Muscle of arm (tissue), 12 donors: ENCODE results near the gene HLTF. TPM values are rescaled to one million over a fixed set of nuclear protein-coding genes. Genes with fewer than 3 reads are reported as not detected.
"Not testable (repeated sequence)": the region's sequence is repeated elsewhere in the genome, so short reads cannot be mapped to it uniquely, and the experiment has no call there.

Source experiments
- DNase-seq: peaks from one replicate; pipeline ENCODE4 v3.0.0-alpha.2; 2013
- polyA plus RNA-seq, 12 donors: library from polyadenylated mRNA; unstranded; fragments of 120-200 nt; gene quantifications; one replicate each; pipeline ENCODE4 v1.2.1, GENCODE V29; 2013; ENCODE audit not compliant: insufficient read length in 12 of 12

Gene HLTF
- polyA plus RNA-seq, 12 donors, result 15.2 to 32.1 (median 21.3) TPM; not detected in 1

DNA sequence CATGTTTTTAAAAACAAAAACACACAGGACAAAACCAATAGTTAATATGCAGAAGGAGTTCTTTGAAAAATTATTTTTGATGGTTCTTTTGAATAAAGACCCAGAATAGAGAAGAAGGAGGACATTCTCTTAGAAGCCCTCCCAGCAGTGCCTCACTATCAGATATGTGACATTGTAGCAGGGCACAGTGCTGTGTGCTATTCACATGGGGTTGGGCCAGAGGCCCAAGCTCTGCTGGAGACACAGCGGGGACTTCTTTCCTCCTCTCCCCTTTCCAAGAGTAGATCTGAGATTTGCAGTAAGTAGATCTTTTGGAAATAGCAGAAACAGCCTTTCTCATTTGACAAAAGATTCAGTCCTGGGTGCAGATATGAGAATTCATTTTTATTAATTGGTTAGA, 88.7 kb downstream of the HLTF start:
- DNase-seq, result no peak

GRCh38 chr3:148992635-148993255, 93.6 kb downstream of the HLTF start:
- no peak for DNase-seq

- DNase-seq, result no peak
Observed at GRCh38 chr3:148992027-148992634, 94.2 kb downstream of the HLTF start.

DNA sequence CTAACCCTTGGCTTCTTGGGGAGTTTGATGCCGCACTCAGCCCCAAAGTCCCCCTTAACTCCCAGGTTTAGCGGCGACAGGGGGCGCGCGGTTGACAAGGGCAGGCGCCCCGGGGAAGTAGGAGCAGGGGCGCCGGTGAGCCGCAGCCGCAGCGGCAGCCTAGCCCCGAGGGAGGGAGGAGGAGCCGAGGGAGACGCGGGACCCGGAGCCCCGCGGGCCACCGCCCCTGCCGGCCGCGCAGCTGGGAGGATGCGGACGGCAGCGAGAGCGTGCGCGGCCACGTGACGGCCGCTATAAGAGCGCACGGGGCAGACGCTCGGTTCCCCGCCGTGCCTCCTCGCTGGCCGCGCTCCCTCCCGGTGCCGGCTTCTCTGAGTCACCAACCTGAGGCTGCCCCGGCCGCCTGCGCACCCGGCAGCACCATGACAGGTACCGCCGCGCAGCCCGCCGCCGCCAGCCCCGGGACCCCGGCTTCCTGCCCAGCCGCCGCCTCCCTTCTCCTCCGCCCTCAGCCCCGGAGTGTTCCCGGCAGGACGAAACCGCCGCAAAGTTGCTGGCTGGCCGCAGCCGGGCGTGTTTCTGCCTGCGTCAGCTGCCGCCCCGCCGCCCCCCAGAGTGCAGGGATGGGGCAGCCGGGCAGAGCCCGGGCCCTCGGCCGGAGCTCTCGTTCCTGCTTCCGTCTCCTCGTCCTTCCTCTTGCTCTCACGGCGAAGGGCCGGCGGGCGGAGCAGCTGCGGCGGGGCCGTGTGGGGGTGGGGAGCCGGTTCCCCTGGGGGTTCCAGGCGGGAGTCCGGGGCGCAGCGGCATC, 94.9 kb downstream of the HLTF start, which contains the start of gene GYG1:
TSS of gene GYG1 (plus strand) at position 322 of the 808 bp plus-strand sequence. CDS start at position 423, 101 bp downstream.
- peak; percentile 61 for DNase-seq

DNA sequence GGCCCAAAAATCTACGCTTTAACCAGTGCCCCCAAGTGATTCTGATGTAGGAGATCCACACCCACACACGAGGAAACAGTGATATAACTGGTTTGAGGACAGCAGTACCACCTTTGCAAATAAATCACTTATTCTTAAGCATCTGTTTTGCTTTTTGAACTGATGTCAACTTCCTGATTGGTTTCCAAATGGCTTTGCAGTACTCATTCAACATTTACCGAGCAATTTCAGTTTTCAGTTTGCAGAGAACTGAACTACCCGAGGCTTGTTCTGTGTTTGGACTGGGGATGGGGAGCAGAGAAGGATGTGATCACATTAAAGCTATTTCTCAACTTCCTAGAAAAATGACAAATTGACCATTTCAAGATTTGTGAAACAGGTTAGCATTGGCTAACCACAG, 96.1 kb downstream of the HLTF start:
- DNase-seq, result no peak

GRCh38 chr3:148987551-148987950, 98.8 kb downstream of the HLTF start:
- DNase-seq, result not testable (repeated sequence)

DNA sequence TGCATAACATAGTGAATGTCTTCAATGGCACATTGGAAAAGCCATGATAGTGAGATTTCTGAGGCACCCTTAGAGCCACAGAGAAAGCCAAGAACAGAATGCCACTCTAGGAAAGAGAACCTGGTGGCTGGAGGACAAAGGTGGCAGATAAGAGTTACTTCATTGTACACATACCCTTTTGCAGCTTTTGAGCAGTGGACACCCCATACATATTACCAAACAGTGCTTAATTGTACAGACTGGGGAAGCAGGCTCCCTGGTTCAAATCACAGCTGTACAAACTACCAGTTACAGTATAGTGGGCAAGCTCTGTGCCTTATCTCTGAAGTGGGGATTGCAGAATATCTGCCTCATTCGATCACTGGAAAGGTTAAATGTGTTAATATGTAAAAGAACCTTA, 105.1 kb downstream of the HLTF start:
- no peak for DNase-seq

Other genes starting within 250 kb of the HLTF start
- 1 to 10 TPM in 9 of 12 donors, under 1 TPM in 1, not detected in 2; 0.90 to 8.5 (median 2.1) TPM for gene CPA3, start 221.2 kb downstream of the HLTF start, polyA plus RNA-seq
- 100 to 1,000 TPM in 1 of 12 donors, 10 to 100 TPM in 10, not detected in 1; 34.6 to 128 (median 78.5) TPM for gene GYG1, start 95.0 kb downstream of the HLTF start, polyA plus RNA-seq
- gene HPS3, start 43.1 kb upstream of the HLTF start, polyA plus RNA-seq, result 10 to 100 TPM in 10 of 12 donors, 1 to 10 TPM in 1, not detected in 1; 6.0 to 16.6 (median 13.6) TPM
- gene CP, start 135.3 kb upstream of the HLTF start, polyA plus RNA-seq, result 1 to 10 TPM in 10 of 12 donors, not detected in 2; 1.4 to 3.8 (median 1.9) TPM
- 10 to 100 TPM in 11 of 12 donors, not detected in 1; 11.5 to 22.6 (median 15.4) TPM for gene TM4SF18, start 247.1 kb upstream of the HLTF start, polyA plus RNA-seq